H1 (cell line): ENCODE measurements around the gene NXPH3. TPM values are rescaled to one million over a fixed set of nuclear protein-coding genes. Genes with fewer than 3 reads are reported as not detected.

Experiments used
- CHD2 ChIP-seq: IDR thresholded peaks from 2 replicates; pipeline ENCODE4 v1.6.1; 2012; ENCODE audit warnings: low read length, improper control_type of control experiment
- SIRT6 ChIP-seq: IDR thresholded peaks from one replicate; pipeline ENCODE4 v1.7.1; 2012; ENCODE audit warnings: low read length, inconsistent platforms
- polyA plus RNA-seq, 7 experiments: library from polyadenylated mRNA; depleted of rRNA in 3 of 7; stranded (reverse) in 5 of 7; unstranded in 2 of 7; fragments of >200 nt in 5 of 7; fragments of 200-250 nt in 2 of 7; gene quantifications; 1 replicate in 5 of 7; 2 replicates in 1 of 7; 4 replicates in 1 of 7; pipeline versions ENCODE4 v1.2.1 to v1.2.3, GENCODE V29; 2011 to 2013; ENCODE audit warnings: missing spikeins in 2 of 7, mixed read lengths in 2 of 7
- total RNA-seq: library from RNA; stranded (reverse); fragmentation: NEBNext Ultra II Directional; extraction: Animal tissue kit (Norgen Biotek cat#: 25700); gene quantifications from 2 replicates; pipeline ENCODE4 v1.2.1, GENCODE V29; 2021

NXPH3 gene
- total and polyA plus RNA-seq, 2 of the 8 experiments (the other 6 are each of a cell fraction or from before 2014, with no cell fraction given): 2.5 to 3.7 TPM

- TF ChIP-seq SIRT6 (no peak), CHD2 (no peak)
These were observed 20.8 kb upstream of the NXPH3 start (continued) for GRCh38 chr17:49554694-49555494.
